GM19328 (cell line): ENCODE measurements around the gene C17orf50.

Experiments used
- ATAC-seq: cut with Tn5 transposase; IDR thresholded peaks from one replicate; pipeline ENCODE4 v1.9.1; 2021; ENCODE audit warnings: mild to moderate bottlenecking, moderate library complexity; ENCODE audit not compliant: unreplicated experiment

Gene C17orf50

GRCh38 chr17:35809855-35810461, 49.3 kb downstream of the C17orf50 start:
- ATAC-seq, result no peak

GRCh38 chr17:35811759-35812158, 51.1 kb downstream of the C17orf50 start:
- ATAC-seq, result no peak

GRCh38 chr17:35812456-35812855, 51.8 kb downstream of the C17orf50 start:
- no peak for ATAC-seq
